Measurements from ENCODE around the gene DGKI. TPM values are rescaled to one million over a fixed set of nuclear protein-coding genes. Genes with fewer than 3 reads are reported as not detected.

DGKI gene
- total RNA-seq, 2 donors from 2014 or later: 4.4 to 5.9 TPM

- H3K9me3 ChIP-seq: peaks cover 0 to 12% of the 10 kb centered on the region in 2 donors
- DNase-seq (ENCODE audit: low spot score): no peak
- TF ChIP-seq CTCF (IDR thresholded peaks at IDR 0.05): no peak
- peaks cover 14% of the 10 kb centered on the region for H3K36me3 ChIP-seq
- H3K4me3 ChIP-seq: no peak overlapping the region
- H3K27me3 ChIP-seq: no peaks in the 10 kb centered on the region
- no peak overlapping the region for H3K27ac ChIP-seq
- H3K4me1 ChIP-seq: peaks cover 0 to 23% of the 10 kb centered on the region in 2 donors
Measured at GRCh38 chr7:137870078-137870477, 23.3 kb upstream of the DGKI start.

GRCh38 chr7:137869260-137869659, 22.5 kb upstream of the DGKI start:
- no peaks in the 10 kb centered on the region for H3K27me3 ChIP-seq
- H3K36me3 ChIP-seq: peaks cover 17% of the 10 kb centered on the region
- peaks cover 0 to 14% of the 10 kb centered on the region in 2 donors for H3K4me1 ChIP-seq
- H3K27ac ChIP-seq: peak overlapping the region in 1 of 2 donors; percentile 81
- H3K9me3 ChIP-seq: peaks cover 0 to 12% of the 10 kb centered on the region in 2 donors
- TF ChIP-seq CTCF (IDR thresholded peaks at IDR 0.05): no peak
- no peak overlapping the region for H3K4me3 ChIP-seq
- no peak for DNase-seq (ENCODE audit: low spot score)

- peak overlapping the region; percentile 28 to 81 for H3K27ac ChIP-seq
- DNase-seq (ENCODE audit: low spot score): no peak
Measured at GRCh38 chr7:137867289-137867688, 20.5 kb upstream of the DGKI start.

DNA sequence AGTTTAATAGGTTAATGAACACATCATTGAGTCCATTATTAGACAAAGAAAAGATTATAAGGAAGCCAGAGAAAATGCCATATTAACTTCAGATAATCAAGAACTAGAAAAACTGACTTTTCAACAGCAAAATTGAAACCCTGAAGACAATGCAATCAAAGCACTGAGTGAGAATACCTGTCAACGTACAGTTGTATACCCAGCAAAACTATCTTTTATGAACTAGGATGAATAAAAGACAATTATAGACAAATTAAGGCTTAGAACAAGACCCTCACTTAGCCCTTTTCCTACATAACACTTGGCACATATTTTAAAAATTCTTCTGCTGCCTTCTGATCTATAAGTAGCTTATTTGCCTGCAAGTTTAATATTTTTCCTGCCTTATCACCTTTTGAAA, 19.0 kb upstream of the DGKI start:
- DNase-seq (ENCODE audit: low spot score): no peak
- H3K4me3 ChIP-seq: no peak overlapping the region
- H3K4me1 ChIP-seq: peaks cover 0 to 15% of the 10 kb centered on the region in 2 donors
- H3K27me3 ChIP-seq: no peaks in the 10 kb centered on the region
- peaks cover 0 to 12% of the 10 kb centered on the region in 2 donors for H3K9me3 ChIP-seq
- no peak overlapping the region for H3K27ac ChIP-seq
- H3K36me3 ChIP-seq: peaks cover 17% of the 10 kb centered on the region
- TF ChIP-seq CTCF (IDR thresholded peaks at IDR 0.05): no peak

More at GRCh38 chr7:137867289-137867688, 20.5 kb upstream of the DGKI start:
- H3K4me1 ChIP-seq: peaks cover 0 to 15% of the 10 kb centered on the region in 2 donors
- H3K36me3 ChIP-seq: peaks cover 17% of the 10 kb centered on the region
- no peak overlapping the region for H3K4me3 ChIP-seq
- peak in 1 of 2 donors; percentile 6 for TF ChIP-seq CTCF (IDR thresholded peaks at IDR 0.05)
- H3K27me3 ChIP-seq: no peaks in the 10 kb centered on the region
- peaks cover 0 to 12% of the 10 kb centered on the region in 2 donors for H3K9me3 ChIP-seq

DNA sequence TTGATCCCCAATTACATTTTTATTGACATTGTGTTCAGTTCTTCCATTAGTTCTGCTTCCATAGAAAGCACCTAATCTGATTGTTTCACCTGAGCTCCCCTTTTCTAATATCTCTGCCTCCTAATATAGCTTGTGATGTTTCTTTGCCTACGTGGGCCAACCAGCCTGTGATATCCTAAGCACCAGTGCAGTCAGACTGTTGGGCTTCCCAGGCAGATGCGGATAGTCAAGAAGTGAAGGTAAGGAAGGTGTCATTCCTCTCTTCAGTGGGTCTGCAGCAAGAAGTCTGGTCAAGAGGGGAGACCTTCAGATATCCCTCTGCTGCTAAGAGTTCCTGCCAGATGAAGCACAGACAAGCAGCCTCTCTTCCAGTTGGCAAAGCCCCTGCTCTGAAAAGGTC, 16.2 kb upstream of the DGKI start:
- no peak for DNase-seq (ENCODE audit: low spot score)
- Histone ChIP-seq H3K4me1 (peaks cover 0 to 15% of the 10 kb centered on the region in 2 donors), H3K27me3 (no peaks in the 10 kb centered on the region), H3K9me3 (peaks cover 0 to 9% of the 10 kb centered on the region in 2 donors), H3K4me3 (no peak overlapping the region), H3K27ac (peak overlapping the region; percentile 49), H3K36me3 (peaks cover 17% of the 10 kb centered on the region)
- no peak for TF ChIP-seq CTCF (IDR thresholded peaks at IDR 0.05)

- no peak for TF ChIP-seq CTCF (IDR thresholded peaks at IDR 0.05)
- peak overlapping the region; percentile 49 for H3K27ac ChIP-seq
- H3K4me1 ChIP-seq: peaks cover 0 to 15% of the 10 kb centered on the region in 2 donors
- no peaks in the 10 kb centered on the region for H3K27me3 ChIP-seq
- H3K36me3 ChIP-seq: peaks cover 17% of the 10 kb centered on the region
- H3K4me3 ChIP-seq: no peak overlapping the region
- no peak for DNase-seq (ENCODE audit: low spot score)
- peaks cover 0 to 9% of the 10 kb centered on the region in 2 donors for H3K9me3 ChIP-seq
Measured at GRCh38 chr7:137862358-137862757, 15.6 kb upstream of the DGKI start.
